Islet of Langerhans (tissue), 1 donor: Measurements from ENCODE around the gene TMEM132E.

Experiments used
- FAIRE-seq: peaks from one replicate; lab custom pipeline; 2011; peaks lifted over from hg19 to GRCh38; lab: Jason Lieb, UNC

The TMEM132E gene

GRCh38 chr17:34665150-34665806 is 85.9 kb downstream of the TMEM132E start:
- FAIRE-seq: no peak

GRCh38 chr17:34665819-34666763 is 86.7 kb downstream of the TMEM132E start:
- no peak for FAIRE-seq

GRCh38 chr17:34667656-34668055 is 88.3 kb downstream of the TMEM132E start:
- FAIRE-seq: no peak

- FAIRE-seq: no peak
Measured at GRCh38 chr17:34668206-34668605, 88.8 kb downstream of the TMEM132E start.

- FAIRE-seq: no peak
Measured at GRCh38 chr17:34669511-34669910, 90.1 kb downstream of the TMEM132E start.

GRCh38 chr17:34670618-34671017 is 91.2 kb downstream of the TMEM132E start:
- FAIRE-seq: no peak

- FAIRE-seq: no peak
Measured at GRCh38 chr17:34671191-34671590, 91.8 kb downstream of the TMEM132E start.

GRCh38 chr17:34672176-34672785 is 92.9 kb downstream of the TMEM132E start:
- FAIRE-seq: no peak

- FAIRE-seq: no peak
Measured at GRCh38 chr17:34673516-34673915, 94.1 kb downstream of the TMEM132E start.

GRCh38 chr17:34673995-34674890 is 94.9 kb downstream of the TMEM132E start:
- no peak for FAIRE-seq

- FAIRE-seq: no peak
Measured at GRCh38 chr17:34675143-34675542, 95.8 kb downstream of the TMEM132E start.

GRCh38 chr17:34675605-34676004 is 96.2 kb downstream of the TMEM132E start:
- FAIRE-seq: no peak

GRCh38 chr17:34680151-34680550 is 100.8 kb downstream of the TMEM132E start:
- no peak for FAIRE-seq

GRCh38 chr17:34682305-34682704 is 102.9 kb downstream of the TMEM132E start:
- no peak for FAIRE-seq

GRCh38 chr17:34683390-34683789 is 104.0 kb downstream of the TMEM132E start:
- FAIRE-seq: no peak
